ENCODE data around the gene KIRREL1.

- no peak for TF ChIP-seq POLR2AphosphoS5 (IDR thresholded peaks at IDR 0.05)
- no peak for TF ChIP-seq CTCF (IDR thresholded peaks at IDR 0.05)
- TF ChIP-seq POLR2A (IDR thresholded peaks at IDR 0.05): no peak
- no peak for TF ChIP-seq EP300 (IDR thresholded peaks at IDR 0.05; ENCODE audit: low read depth)
These were observed 3.0 kb downstream of the KIRREL1 start for GRCh38 chr1:157996433-157996832.

Data from transverse colon (tissue), 4 donors.